PFSK-1 (cell line): ENCODE measurements around the gene TKFC.
A peak's percentile ranks its signal among the peaks of the same experiment; 100 is the strongest.

Experiments used
- FOXP2 ChIP-seq: optimal IDR thresholded peaks from 2 replicates; pipeline ENCODE3; 2011; ENCODE audit warnings: borderline replicate concordance, control low read depth, inconsistent platforms; ENCODE audit not compliant: insufficient read depth; ENCODE audit errors: extremely low read length, extremely low read depth
- POLR2AphosphoS5 ChIP-seq: IDR thresholded peaks from 2 replicates; pipeline ENCODE4 v1.6.1; 2012; ENCODE audit warnings: low read depth, mild to moderate bottlenecking, control low read depth, low read length, moderate library complexity
- REST ChIP-seq, 2 experiments: IDR thresholded peaks; 2 replicates each; pipeline versions ENCODE4 v1.6.1 to v1.8.0; 2011 to 2012; ENCODE audit warnings: low read depth in 2 of 2, low read length in 2 of 2, control low read depth in 1 of 2, inconsistent platforms in 1 of 2, mild to moderate bottlenecking in 1 of 2, moderate library complexity in 1 of 2; ENCODE audit not compliant: insufficient read depth in 1 of 2
- SIN3A ChIP-seq: IDR thresholded peaks from 2 replicates; pipeline ENCODE4 v1.6.1; 2012; ENCODE audit warnings: mild to moderate bottlenecking, low read length, moderate library complexity, borderline replicate concordance; ENCODE audit not compliant: insufficient read depth
- TAF1 ChIP-seq: IDR thresholded peaks from 2 replicates; pipeline ENCODE4 v1.6.1; 2012; ENCODE audit warnings: low read length, control low read depth, borderline replicate concordance; ENCODE audit not compliant: insufficient read depth

TKFC gene

GRCh38 chr11:61361237-61361740, 28.3 kb downstream of the TKFC start:
- TF ChIP-seq POLR2AphosphoS5 (no peak), FOXP2 (no peak), TAF1 (no peak), SIN3A (no peak), REST (IDR thresholded peaks at IDR 0.05; ENCODE audit: insufficient read depth in 1 of 2, low read depth in 2 of 2, low read length in 2 of 2) (no peak)

GRCh38 chr11:61361741-61362541, 28.9 kb downstream of the TKFC start, which contains the start of the genes CYB561A3 and TMEM138:
Gene CYB561A3 (minus strand): TSS chr11:61361882. CDS start chr11:61356713, 5,169 bp downstream.
Gene TMEM138 (plus strand): TSS chr11:61362374. CDS start chr11:61364391, 2,017 bp downstream.
- peak; percentile 94 for TF ChIP-seq TAF1
- TF ChIP-seq FOXP2: no peak
- TF ChIP-seq REST (IDR thresholded peaks at IDR 0.05; ENCODE audit: insufficient read depth in 1 of 2, low read depth in 2 of 2, low read length in 2 of 2): peak in 1 of 2 experiments; percentile 38; a peak in 1 of 4 replicates
- peak; percentile 93 for TF ChIP-seq POLR2AphosphoS5
- peak; percentile 95; the same call in 1 of the 2 replicates for TF ChIP-seq SIN3A

GRCh38 chr11:61362542-61362875, 29.5 kb downstream of the TKFC start:
- TF ChIP-seq POLR2AphosphoS5 (no peak), TAF1 (no peak), FOXP2 (no peak), REST (IDR thresholded peaks at IDR 0.05; ENCODE audit: insufficient read depth in 1 of 2, low read depth in 2 of 2, low read length in 2 of 2) (no peak), SIN3A (no peak)

GRCh38 chr11:61364012-61364675, 31.1 kb downstream of the TKFC start:
- TF ChIP-seq SIN3A (no peak), FOXP2 (no peak), POLR2AphosphoS5 (no peak), REST (IDR thresholded peaks at IDR 0.05; ENCODE audit: insufficient read depth in 1 of 2, low read depth in 2 of 2, low read length in 2 of 2) (no peak), TAF1 (no peak)
